Anterior cingulate cortex (tissue), 58 donors: ENCODE data around the gene TAF4.

Experiments used
- DNase-seq, 58 donors: peaks; one replicate each; lab custom pipeline; 2025; lab: John Stamatoyannopoulos, UW

TAF4 gene

DNA sequence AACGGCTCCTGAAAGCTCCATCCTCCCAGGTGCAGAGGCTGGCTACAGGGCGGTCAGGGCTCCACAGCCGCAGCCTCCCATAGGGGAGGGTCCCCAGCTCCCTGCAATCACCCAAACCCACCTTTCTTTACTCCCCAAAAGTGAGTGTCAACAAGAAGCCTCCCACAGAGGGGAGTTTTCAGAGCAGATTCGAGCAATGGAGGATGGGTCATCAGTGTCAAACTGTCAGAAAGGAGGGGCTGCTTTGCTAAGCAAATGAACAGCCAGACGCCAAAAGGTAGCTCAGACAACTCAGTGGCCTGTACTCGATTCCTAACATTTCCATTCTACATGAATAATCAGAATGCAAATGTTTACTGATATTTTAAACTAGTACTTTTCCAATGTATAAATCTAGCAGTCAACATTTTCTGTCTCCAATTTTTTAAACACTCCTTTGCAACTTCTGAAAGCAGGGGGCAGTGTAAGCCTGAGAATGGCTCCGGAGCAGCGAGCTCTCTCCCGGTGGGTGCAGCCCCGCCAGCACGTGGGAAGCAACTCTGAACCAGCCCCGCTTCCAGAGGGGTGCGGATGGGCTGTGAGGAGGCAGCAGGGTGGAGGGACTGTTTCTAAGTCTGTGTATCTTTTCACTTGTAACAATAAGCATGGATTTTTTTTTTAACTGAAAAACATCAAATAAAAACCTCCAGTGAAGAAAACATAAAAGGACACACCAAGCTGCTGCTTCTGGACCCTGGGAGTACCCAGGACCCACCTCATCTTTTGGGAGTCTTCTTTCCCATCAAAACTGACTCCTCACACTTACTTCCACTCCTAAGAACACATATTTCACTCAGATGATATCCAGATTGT lies 54.9 kb downstream of the TAF4 start:
- peak in 41 of 58 donors; percentile 8 to 71 (median 23) for DNase-seq

DNA sequence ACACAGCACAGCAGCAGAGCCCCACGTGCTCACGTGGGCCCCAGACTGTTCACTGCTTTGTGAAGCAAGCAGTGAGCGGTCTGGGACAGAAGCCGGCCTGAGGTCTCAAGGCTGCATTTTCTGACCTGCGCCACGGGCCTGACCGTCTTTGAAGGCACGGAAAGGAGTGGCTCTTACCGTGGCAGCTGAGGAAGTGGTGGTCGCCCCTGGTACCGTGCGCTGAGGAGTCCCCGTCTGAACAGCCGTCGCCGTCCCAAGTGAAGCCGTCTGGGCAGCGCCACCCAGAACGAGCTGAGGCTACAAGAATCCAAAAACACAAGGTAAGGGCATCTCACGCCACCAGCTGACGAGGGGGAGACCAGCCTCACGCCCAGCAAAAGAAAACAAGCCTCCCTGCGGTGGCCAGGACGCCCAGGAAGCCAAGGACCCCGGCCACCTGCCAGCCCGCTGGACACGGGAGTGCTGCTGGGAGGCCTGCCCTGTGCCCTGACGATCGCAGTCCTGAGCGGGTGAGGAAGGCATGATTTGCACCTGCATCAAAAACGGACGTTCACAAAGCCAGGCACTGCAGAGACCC lies 55.7 kb downstream of the TAF4 start:
- DNase-seq: no peak

DNA sequence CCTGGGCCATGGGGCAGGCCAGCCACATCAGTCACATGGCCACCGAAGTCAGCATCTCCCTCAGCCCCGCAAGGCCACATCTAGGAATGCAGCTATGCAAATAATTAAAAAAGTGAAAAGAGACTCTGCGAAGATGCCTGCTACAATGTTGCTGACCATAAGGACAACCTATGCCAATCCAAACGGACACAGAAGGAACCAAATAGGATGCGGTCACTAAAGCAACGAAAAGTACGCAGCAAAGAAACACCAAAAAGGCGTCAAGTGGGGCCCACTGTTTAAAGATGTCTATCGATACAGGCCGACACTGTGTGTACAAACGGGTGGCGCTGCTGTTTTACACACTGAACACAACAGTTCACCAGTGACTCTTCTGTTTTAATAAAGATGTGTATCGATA lies 56.4 kb downstream of the TAF4 start:
- DNase-seq: no peak

DNA sequence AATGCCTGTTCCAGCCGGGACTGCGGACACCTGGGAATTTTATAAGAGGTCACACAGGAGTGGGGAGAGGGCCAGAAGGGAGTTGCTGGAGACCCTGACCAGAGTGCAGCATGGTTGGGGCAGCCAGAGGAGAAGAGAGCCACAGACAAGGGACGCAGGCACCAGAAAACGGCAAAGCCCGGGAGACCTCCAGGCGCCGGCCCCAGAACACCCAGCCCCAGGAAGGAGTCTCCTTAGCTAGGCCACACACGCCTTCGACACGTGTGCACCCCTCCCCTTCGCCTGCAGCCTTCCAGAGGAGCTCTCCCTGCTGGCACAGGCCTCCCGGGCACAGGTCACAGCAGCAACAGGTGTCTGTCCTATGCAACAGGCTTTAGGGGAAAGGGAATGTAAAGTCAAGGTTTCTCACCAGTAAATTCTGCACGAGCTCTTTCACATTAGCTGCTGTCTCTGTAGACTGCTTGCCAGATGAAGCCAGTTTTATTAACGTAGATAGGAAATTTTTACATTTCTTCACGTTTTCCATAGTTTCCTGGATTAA lies 57.0 kb downstream of the TAF4 start:
- DNase-seq: no peak

DNA sequence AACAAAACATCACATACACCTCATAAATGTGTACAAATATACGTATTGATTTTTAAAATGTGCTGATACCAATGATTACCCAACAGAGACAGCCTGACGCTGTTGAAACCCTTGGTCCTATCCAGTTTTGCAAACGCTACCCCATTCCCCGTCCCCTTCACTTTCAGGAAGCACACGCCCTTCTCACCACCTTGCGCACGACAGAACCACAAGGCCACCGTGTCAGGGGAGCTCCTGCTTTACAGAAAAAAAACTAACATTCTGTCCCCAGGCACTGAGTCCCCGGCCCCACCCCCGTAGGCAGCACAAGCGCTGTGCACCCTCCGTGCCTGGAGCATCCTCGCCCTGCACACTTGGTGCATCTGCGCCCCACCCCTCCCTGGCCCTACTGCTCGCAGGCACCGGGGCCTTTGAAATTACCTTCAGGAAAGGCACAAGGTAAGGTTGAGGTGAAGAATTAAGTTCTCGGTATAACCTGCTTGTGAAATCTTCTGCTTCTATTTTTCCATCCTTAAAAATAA lies 58.5 kb downstream of the TAF4 start:
- no peak for DNase-seq

DNA sequence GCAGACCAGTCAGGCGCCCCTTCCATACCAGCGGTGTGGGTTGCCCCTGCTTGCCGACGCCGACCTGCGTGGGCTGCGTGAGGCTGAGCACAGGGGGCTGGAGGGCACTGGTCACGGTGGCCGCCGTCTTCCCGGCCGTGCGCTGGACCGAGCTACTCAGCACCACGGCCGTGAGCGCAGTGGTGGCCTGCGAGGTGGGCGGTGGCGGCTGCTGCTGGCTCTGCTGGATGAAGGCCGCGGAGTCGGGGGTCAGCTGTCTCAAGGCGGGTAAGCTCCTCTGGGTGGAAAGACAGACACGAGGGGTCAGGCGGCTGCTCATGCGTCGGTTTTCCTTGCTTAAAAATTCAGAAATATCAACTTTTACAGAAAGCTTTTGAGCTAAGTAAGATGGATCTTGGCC lies 59.2 kb downstream of the TAF4 start:
- DNase-seq: no peak

DNA sequence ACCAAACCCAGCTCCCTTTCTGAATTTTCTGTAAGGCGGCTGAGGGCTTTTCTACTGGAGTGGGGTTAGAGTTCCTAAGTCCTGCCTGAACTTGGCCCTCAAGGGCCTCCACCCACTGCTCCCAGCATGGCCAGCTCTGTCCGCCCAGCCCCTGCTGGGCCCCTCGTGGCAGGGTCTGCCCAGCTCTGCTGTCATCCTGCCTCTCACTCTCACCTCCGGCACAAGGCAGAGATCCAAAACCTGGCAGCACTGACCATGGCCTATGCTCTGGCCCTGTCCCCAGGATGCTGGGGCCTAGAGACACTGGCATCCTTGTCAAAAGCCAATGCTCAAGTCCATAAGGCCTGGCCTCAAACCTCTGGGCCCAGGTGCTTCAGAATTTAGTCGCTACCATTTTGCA lies 61.1 kb downstream of the TAF4 start:
- DNase-seq: no peak

DNA sequence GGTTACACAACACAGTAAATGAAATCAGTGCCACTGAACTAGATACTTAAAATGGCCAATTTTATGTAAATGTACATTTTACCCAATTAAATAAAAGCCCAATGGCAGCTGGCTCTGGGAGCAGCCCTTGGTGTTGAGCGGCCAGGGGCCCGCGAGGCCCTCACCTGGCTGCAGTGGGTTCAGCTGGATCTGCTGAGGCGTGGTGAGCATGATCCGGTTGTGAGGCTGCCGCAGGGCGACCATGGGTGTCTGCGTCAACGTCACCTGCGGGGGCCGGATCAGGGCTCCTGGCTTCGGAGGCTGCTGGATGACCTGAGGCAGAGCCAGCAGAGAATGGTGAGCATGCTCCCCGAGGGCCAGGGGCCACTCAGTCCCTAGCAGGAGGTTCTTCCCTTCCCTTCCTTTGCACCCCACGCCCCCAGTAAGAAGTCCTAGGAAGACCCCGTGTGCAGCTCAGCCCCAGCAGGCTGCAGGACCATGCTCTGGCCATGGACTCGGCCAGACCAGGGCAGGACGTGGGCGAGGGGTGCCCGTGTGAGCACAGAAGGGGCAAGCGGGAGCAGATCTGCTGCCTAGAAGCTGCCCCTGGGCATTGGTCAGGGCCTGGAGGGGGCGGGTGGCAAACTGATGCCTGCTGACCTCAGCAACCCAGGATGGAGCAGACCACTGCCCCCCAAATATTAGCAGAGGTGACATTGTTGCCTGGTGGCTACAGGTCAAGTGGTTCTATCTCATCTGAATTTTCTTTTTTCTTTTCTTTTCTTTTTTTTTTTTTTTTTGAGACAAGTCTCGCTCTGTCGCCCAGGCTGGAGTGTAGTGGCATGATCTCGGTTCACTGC lies 61.9 kb downstream of the TAF4 start:
- no peak for DNase-seq

DNA sequence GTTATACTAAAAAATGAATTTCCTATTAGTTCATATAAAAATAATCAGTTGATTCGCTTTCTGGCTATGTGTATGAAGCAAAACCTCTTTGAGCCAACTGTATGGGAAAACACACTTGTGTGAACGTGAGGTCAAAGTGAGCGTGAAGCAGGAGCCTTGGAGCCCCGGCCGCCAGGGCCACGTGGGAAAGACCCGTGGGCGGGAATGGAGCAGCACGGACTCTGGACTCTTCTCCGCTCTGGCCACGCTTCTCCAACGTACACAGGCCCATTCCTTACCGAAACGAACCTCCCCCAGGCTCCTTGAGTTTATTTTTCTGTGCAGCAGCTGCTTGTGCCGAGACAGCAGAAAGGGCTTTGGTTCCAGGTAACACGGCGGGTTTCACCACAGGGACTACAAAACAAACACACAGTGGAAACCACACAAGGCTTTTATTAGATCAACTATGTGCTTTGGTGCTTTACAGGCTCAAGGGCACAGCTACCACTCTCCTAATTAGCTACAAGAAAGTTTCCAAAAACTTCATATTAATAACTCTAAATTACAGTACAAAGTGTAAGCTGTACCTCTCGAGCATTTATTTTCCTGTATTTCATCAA lies 62.7 kb downstream of the TAF4 start:
- DNase-seq: no peak

DNA sequence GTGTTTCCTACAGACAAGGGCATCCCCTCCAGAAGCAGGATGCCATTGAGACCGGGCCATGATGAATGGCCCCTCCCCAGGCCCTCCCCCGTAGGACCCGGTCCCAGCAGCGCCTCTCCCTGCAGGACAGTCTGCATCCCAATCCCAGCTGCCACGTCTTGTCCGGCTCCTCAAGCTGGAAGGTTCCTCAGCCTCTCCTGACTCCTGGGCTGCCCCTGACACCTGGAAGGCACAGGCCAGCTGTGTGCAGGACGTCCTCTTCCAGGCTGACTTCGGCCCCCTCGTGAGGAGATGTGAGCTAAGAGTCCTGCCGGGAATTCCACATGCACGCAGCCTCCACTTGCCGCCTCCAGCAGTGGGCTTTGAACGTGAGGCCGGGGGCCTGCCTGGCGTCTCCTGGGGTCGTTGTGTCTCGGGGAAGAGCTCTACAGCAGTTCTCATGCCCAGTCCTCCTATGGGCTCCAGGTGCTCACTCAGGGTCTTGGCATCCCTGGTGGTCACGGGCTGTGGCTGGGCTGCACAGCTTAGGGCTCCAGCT lies 64.4 kb downstream of the TAF4 start:
- DNase-seq: no peak

DNA sequence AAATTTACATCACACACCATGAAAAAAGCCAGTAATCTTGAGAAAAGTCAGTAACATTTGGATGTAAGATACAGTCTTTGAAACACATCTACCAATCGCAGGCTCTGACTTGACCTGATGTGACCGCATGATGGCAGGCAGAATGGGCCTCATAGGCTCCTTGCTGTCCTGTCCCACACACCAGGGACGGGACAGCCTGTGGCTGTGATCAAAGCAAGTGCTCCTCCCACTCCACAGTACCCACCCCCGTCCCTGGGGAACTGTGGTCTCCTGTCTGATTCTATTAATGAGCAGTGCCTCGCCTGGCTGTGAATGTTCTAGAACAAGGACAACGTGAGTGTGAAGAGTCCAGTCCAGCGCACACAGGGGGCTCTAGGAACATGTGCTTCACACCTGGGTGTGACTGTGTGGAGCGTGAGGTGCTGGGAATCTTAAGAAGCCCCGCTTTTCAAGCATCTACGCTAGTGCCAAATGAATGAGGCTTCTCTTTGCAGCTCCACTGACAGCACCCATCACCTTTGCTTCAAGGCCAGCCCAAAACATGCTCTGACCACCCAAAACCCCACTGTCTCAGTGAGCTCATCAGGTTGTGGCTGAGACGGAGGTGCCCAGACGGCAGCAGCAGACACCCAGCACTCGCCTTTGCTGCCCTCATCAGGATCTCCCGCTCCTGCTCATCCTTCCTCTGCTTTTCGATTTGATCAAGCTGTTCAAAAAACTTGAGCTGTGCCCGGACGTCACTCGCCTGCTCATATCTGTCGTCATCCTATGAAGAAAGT lies 67.1 kb downstream of the TAF4 start:
- DNase-seq: no peak

DNA sequence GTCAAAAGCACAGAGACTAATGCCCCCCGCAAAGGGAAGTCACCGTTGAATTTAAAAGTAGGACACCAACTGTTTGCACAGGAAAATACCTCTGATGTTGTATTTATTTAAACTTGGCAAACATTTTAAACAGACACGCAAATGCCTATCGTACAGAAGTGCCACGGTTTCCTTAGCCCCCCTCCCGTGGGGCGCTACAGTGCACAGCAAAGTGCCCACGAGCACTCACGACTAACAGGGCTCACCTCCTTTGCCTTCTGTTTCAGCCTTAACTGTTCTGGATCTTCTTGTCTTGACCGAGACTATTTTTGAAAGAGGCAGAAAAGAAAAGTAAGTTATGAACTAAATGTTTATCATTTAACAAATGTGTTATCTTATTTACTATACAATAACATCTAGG lies 67.8 kb downstream of the TAF4 start:
- no peak for DNase-seq

DNA sequence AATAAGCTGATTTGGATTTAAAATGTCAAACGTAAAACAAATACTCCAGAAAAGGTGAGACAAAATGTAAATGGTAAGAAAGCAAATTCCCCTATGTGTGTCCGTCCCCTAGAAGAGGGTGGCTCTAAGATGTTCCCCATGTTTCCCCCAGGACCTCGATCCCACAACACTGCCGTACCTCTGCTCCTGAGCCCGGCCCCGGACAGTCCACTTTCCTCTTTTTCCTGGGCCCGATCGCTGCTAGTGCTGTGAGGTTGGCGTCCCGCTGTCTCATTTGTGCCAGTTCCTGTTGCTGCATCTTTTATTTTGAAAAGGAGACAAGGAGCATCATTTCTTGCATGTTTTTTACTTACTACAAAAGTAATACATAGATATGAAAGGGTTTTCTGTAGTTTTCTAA lies 68.3 kb downstream of the TAF4 start:
- DNase-seq: no peak

DNA sequence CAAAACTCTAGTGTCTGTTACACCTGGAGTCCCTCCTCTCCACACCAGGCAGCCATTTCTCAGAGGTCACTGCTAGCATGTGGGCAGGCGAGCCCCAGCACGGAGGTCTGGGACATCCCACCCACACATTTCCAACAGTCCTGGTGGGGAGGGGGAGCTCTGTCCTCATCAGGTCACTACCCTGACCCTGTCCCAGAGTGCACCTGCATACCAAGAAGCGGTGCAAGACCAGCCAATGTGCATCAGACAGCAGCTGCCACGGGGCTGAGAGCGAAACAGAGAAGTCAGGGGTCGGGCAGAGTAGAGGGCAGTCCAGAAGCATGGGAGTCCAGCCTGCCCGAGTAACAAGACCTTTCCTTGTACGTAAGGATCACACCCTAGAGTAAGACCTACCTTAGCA lies 71.1 kb downstream of the TAF4 start:
- no peak for DNase-seq

DNA sequence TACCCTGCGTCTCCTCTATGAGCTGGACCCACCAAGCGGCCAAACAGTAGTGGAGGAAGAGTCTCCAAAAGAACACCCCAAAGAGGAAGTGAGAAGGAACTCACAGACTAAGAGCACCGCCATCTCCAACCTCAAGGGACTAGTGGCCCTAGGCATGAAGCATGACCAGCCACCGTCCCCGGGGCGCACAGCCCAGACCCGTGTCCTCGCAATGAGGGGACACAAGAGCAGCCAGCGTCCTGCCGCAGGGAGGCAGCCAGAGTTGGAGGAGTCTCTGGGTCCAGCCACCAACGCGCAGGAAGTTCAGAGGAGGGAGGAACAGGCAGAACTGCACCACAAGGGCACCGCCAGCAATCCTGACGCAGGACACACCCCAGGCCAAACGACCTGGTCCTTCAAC lies 72.6 kb downstream of the TAF4 start:
- DNase-seq: no peak

DNA sequence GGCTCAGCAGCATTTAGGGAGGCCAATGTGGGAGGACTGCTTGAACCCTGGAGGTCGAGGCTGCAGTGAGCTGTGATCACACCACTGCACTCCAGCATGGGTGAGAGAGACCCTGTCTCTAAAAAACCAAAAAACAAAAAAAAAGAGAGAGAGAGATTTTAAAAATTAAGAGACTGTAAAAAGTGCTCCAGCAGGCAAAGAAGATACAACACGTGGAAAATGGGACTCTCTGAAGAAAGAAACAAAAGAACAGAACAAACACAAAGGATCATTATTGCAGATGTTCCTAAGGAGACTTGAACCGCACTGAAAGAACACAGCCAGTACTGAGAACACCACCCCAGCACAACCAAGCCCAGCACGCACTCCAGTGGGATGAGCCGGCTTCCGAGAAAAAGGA lies 74.2 kb downstream of the TAF4 start:
- no peak for DNase-seq

DNA sequence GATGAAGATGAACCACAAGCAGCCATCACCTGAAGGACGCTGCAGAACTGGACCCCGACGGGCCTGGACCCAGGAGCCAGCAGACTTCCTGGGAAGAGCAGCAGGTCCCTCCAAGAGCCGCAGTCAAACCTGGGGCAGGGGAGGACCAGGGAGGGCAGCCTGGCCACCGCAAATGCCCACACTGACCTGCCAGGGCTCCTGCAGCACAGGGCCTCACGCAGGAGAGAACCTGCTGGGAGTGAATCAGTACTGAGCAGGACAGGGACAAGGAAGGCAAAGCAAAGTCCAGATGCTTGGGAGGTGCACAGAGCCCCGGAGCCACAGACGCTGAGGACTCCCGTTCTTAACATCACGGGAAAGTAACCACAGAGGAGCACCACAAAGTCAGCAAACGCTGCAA lies 75.2 kb downstream of the TAF4 start:
- no peak for DNase-seq

DNA sequence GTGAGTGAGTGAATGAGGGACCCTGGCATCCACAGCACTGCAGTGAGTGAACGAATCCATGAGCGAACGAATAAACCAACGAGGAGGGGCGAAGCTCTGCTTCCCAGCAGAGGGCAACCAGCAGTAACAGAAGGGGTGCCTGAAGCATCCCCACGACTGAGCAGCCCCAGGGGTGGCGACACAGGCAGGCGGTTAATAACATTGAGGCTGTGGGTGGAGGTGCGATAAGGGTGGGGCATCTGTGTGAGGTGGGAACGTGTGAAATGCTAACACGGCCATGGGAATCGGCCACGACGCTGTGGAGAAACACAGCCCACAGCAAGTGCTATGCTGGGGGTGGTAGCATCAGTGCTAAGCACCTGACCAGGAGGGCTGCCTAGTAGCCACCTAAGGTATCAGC lies 75.9 kb downstream of the TAF4 start:
- DNase-seq: no peak

DNA sequence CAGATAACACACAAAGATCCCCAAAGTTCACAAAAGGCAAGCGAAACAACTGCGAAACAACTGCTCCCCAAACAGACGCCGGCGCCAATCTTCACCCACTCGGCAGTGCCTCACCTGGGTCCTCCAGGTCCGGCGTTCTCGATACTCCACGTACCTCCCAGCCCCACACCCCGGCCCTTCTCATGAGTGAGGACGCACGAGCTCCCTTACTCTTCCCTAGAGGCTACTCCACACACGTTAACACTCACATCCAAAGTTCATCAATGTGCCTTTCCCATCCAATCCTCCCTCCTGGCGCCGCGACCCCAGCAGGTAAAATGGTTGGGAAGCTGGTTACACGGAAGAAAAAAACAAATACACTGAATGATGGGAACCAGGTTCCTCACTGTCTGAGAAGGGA lies 77.0 kb downstream of the TAF4 start:
- DNase-seq: no peak
